Muscle layer of colon (tissue), 2 donors: ENCODE measurements around the gene LAIR1.

Experiments used
- H3K27ac ChIP-seq: one replicate; pipeline ENCODE4 v1.7.0; 2013; ENCODE audit warnings: low read depth, mild to moderate bottlenecking, low read length, moderate library complexity
- H3K27me3 ChIP-seq, 2 donors: one replicate each; pipeline ENCODE4 v1.7.0; 2013; ENCODE audit warnings: low read length in 2 of 2, mild to moderate bottlenecking in 2 of 2; ENCODE audit not compliant: insufficient read depth in 2 of 2, control insufficient read depth in 1 of 2
- H3K36me3 ChIP-seq: one replicate; pipeline ENCODE4 v1.7.0; 2013; ENCODE audit warnings: mild to moderate bottlenecking, low read length; ENCODE audit not compliant: insufficient read depth
- H3K4me1 ChIP-seq: one replicate; pipeline ENCODE4 v1.7.0; 2013; ENCODE audit warnings: mild to moderate bottlenecking, low read length; ENCODE audit not compliant: insufficient read depth
- H3K4me3 ChIP-seq, 2 donors: one replicate each; pipeline ENCODE4 v1.7.0; 2013; ENCODE audit warnings: low read length in 2 of 2, low read depth in 1 of 2, mild to moderate bottlenecking in 1 of 2, moderate library complexity in 1 of 2
- H3K9ac ChIP-seq: one replicate; pipeline ENCODE4 v1.7.0; 2013; ENCODE audit warnings: low read length
- H3K9me3 ChIP-seq: one replicate; pipeline ENCODE4 v1.7.0; 2013; ENCODE audit warnings: mild to moderate bottlenecking, low read length
- donor health status: abdominal sarcoma.
- donor health status: Adenocarcinoma of cecum.

LAIR1 gene

DNA sequence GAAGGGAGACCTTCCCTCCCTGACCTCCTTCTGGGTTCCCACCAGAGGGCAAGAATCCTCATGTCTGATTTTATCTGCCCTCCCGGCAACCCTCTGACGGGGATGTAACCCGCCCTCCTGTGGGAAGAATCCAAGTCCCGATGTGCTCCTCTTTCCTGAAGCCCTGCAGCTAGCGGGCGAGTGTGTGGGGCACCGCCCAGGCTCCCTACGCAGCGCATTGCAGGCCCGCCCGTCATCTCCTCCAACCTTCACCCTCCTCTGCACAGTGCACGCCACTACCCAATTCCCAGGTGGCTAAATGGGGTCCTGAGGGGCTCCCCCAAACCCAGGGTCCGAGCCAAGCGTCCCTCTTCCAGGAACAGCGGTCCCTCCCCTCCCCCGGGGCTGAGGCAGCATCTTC, 7.3 kb downstream of the LAIR1 start:
- Histone ChIP-seq H3K27ac (no peak overlapping the region), H3K9ac (no peak overlapping the region), H3K4me3 (no peak overlapping the region), H3K4me1 (no peaks in the 10 kb centered on the region), H3K27me3 (no peaks in the 10 kb centered on the region), H3K9me3 (no peaks in the 10 kb centered on the region), H3K36me3 (no peaks in the 10 kb centered on the region)

DNA sequence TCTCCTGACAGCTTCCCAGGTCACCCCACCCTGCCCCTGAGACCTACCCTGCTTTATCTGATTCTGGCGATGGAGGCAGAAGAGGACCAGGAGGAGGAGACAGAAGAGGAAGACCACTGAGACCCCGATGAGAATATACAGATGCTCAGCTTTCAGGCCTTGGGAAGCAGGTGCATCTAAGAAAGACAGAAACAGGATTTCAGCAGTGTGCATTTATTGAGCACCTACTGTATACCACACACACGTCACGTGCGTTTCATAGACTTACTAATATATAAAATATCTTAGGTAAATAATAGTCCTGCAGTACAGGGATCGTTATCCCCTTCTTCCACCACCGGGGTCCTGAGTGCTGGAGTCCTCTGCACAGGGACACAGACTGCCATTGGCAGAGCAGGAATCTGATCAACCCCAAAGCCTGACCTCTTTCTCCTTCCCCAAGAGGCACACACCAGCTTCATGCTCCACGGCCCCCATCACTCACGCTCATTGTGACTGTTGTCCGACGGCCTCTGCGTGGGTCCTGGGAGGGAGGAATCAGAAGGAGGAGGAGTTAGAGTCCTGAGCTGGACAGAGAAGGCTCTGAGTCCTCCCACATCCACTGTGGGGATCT, 8.2 kb downstream of the LAIR1 start:
- H3K27ac ChIP-seq = no peak overlapping the region
- no peak overlapping the region for H3K9ac ChIP-seq
- H3K27me3 ChIP-seq = no peaks in the 10 kb centered on the region
- H3K4me3 ChIP-seq = no peak overlapping the region
- no peaks in the 10 kb centered on the region for H3K4me1 ChIP-seq
- H3K9me3 ChIP-seq = no peaks in the 10 kb centered on the region
- H3K36me3 ChIP-seq = no peaks in the 10 kb centered on the region

DNA sequence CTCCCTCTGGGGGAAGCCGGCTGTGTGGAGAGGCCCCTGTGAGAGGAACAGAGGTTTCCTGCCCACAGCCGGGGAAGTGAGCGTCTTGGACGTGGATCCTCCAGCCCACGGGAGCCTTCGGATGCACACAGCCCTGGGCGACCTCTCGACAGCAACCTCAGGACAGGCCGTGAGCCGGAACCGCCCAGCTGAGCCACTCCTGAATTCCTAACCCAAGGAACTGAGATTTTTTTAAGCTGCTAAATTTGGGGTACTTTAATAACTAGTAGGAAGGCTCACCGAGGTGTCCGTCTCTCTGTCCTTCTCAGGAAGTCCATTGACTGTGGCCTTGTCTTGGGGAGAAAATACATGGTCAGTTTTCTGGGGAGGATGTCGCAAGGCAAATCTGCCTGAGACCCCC, 9.1 kb downstream of the LAIR1 start:
- H3K9ac ChIP-seq = no peak overlapping the region
- H3K4me3 ChIP-seq = no peak overlapping the region
- H3K9me3 ChIP-seq = no peaks in the 10 kb centered on the region
- no peaks in the 10 kb centered on the region for H3K27me3 ChIP-seq
- no peaks in the 10 kb centered on the region for H3K4me1 ChIP-seq
- no peaks in the 10 kb centered on the region for H3K36me3 ChIP-seq
- no peak overlapping the region for H3K27ac ChIP-seq

DNA sequence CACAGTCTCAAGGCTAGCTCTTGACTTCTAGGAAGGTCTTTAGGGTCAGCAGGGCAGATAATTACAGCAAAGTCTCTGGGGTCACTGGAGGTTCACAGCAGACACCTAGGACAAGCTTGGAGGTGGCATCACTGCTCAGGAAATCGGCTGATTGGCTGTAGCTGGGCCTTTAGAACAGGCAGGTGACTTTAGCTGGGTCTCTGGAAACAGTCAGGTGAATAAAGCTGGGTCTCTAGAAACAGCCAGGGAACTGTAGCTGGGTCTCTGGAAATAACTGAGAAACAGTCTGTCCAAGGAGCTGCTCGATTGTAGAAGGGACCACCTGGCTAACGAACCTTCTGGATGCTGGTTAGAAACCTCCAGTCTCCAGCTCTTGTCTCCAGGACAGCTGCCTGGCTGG, 10.0 kb downstream of the LAIR1 start:
- Histone ChIP-seq H3K4me3 (no peak overlapping the region), H3K9me3 (no peaks in the 10 kb centered on the region), H3K27ac (no peak overlapping the region), H3K9ac (no peak overlapping the region), H3K27me3 (no peaks in the 10 kb centered on the region), H3K36me3 (no peaks in the 10 kb centered on the region), H3K4me1 (no peaks in the 10 kb centered on the region)

DNA sequence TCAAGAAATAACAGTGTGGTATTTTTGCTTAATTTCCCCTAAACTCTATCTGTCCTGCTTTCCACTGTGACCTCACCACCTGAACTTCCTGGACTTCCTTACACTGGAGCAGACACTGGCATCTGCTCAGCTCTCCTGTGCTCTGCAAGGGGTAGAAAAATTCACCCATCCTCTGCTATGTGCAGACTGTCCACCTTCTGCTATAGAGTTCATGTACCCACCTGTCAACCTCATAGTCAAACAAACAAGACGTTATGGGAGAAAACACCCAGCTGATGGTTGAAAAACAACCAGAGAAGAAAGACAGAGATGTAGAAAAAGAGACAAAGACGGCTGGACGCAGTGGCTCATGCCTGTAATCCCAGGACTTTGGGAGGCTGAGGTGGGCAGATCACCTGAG, 12.2 kb downstream of the LAIR1 start:
- no peak overlapping the region for H3K27ac ChIP-seq
- H3K4me1 ChIP-seq = no peaks in the 10 kb centered on the region
- H3K4me3 ChIP-seq = no peak overlapping the region
- no peak overlapping the region for H3K9ac ChIP-seq
- no peaks in the 10 kb centered on the region for H3K27me3 ChIP-seq
- no peaks in the 10 kb centered on the region for H3K36me3 ChIP-seq
- no peaks in the 10 kb centered on the region for H3K9me3 ChIP-seq

DNA sequence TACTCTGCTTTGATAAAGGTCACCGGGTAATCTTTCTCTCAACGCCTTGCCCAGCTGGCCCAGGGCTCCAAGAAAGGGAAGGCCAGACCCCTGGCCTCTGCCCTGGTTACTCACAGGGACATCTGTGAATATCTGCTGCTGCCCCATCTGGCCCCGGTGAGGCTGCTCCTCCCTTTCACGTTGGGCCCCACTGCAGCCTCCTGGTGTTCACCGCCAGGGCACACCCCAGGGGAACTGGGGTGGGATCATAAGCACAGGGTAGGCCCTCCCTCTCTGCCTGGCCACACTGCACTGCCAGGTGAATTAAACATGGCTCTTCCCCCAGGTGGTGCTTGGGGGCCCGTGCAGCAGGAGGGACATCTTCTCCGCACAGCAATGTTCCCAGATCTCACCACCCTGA, 12.7 kb downstream of the LAIR1 start:
- no peak overlapping the region for H3K9ac ChIP-seq
- H3K27ac ChIP-seq = no peak overlapping the region
- no peaks in the 10 kb centered on the region for H3K9me3 ChIP-seq
- no peaks in the 10 kb centered on the region for H3K27me3 ChIP-seq
- no peaks in the 10 kb centered on the region for H3K36me3 ChIP-seq
- no peaks in the 10 kb centered on the region for H3K4me1 ChIP-seq
- H3K4me3 ChIP-seq = no peak overlapping the region

DNA sequence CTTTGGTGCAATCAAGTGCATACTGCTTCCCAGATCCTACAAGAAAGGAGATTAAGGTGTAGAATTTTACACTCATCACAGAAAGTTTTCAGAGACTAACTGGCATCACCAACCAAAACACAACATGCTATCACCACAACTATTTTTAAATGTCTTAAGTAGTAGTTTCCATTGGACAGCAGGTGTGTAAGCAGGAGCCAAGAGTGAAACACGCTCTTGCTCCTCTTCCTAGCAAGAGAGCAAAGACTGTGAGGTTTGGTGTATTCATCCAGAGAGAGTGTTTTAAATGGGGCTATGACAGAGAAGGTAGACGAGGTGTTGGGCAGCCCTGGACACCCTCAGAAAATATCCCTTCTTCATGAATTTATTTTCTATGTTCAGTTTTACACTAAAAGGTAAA, 13.3 kb downstream of the LAIR1 start:
- H3K27ac ChIP-seq = no peak overlapping the region
- no peaks in the 10 kb centered on the region for H3K9me3 ChIP-seq
- no peaks in the 10 kb centered on the region for H3K27me3 ChIP-seq
- no peaks in the 10 kb centered on the region for H3K36me3 ChIP-seq
- H3K4me3 ChIP-seq = no peak overlapping the region
- no peak overlapping the region for H3K9ac ChIP-seq
- no peaks in the 10 kb centered on the region for H3K4me1 ChIP-seq

DNA sequence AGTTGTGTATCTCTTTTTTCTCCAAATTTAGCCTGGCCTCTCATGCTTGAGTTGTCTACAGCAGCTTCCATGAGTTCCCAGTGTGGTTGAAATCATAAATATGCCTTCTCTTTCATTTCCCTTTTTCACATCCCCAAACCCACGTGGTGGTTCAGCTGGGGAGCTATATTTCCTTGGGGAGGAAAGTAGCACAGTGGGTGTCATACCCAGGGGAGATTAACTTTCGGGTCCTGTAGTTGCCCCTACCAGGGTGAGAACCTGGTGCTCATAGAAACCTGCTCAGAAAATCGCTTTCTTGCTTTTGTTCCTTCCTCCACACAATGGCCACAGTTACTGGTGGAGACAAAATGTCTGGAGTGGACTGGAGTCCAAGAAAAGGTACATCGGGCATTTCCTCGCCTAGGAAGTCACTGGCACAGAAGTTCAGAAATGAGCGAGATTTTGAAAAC, 18.8 kb downstream of the LAIR1 start:
- no peaks in the 10 kb centered on the region for H3K27me3 ChIP-seq
- H3K36me3 ChIP-seq = no peaks in the 10 kb centered on the region
- H3K27ac ChIP-seq = no peak overlapping the region

DNA sequence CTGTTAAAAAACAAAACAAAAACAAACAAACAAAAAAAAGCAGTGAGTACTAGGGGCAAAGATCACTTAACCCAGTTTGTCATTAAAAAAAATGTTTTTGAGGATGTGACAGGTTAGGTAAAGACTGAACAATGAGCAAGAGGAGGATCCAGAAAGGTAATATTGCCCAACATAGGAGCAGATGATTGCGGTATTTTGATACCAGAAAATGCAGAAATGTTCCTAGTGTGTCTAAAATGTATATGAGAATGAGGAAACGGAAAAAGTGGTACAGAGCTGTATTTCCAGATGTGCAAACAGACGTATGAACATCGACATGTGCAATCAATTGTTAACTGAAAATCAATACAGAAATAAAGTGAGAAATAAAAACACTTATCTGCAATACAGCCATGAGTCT, 20.9 kb downstream of the LAIR1 start:
- Histone ChIP-seq H3K9ac (no peak overlapping the region), H3K4me3 (no peak overlapping the region), H3K27me3 (no peaks in the 10 kb centered on the region), H3K9me3 (no peaks in the 10 kb centered on the region), H3K27ac (no peak overlapping the region), H3K4me1 (no peaks in the 10 kb centered on the region), H3K36me3 (no peaks in the 10 kb centered on the region)

More for the DNA sequence above, 18.8 kb downstream of the LAIR1 start:
- Histone ChIP-seq H3K4me1 (no peaks in the 10 kb centered on the region), H3K9me3 (no peaks in the 10 kb centered on the region), H3K4me3 (no peak overlapping the region), H3K9ac (no peak overlapping the region)

DNA sequence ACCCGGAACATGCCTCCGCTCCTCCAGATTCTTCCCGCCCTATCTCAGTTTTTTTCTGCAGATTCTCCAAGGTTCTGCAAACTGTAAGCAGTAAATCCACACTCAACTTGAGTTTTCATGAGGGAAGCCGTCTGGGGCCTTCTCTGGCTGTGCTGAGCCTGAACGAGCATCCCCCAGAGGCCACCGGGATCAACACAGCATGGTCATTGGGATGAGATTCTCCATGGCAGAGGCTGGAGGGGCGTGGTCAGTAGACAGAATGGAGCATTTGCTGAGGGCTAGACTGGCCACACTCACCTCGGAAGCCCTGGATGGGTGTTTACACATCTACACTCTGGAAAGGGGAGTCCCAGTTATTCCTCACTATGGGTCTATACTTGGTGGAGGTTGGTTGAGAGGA, 23.4 kb downstream of the LAIR1 start:
- no peak overlapping the region for H3K9ac ChIP-seq

DNA sequence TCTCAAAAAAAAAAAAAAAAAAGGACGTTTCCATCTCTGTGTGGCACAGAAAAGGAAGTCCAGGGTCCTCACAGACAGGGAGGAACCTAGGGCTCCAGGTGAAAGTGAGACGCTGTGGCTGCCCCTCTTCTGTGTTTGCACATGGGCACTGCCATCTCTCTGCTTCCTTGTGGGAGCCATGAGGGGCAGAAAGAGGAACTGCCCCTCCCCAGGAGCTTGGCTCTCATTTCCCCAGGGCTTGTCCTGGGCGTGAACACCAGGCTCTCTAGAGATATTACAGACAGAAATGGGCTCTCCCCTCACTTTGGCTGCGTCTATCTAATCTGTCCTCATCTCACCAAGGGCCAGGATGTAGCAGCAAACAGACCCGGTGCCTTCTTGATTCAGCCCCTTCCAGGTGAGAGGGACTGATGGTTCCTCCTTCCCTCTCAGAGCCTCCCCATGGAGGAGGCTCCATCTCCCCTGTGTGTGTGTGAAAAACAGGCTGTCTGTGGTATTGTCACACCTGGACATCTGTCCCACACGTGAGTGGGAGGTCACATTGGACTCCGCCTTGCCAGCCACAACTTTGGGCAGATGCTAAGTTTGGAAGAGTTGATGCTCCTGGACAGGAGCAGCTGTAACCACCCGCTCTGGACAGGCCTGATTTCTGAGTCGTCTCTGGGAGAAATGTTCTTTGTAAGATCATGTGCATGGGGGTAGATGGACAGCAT, 24.9 kb downstream of the LAIR1 start:
- Histone ChIP-seq H3K36me3 (no peaks in the 10 kb centered on the region), H3K27ac (no peak overlapping the region), H3K9me3 (no peaks in the 10 kb centered on the region), H3K27me3 (no peaks in the 10 kb centered on the region), H3K9ac (no peak overlapping the region), H3K4me3 (no peak overlapping the region), H3K4me1 (no peaks in the 10 kb centered on the region)

More for the DNA sequence above, 23.4 kb downstream of the LAIR1 start:
- H3K9me3 ChIP-seq = no peaks in the 10 kb centered on the region
- no peaks in the 10 kb centered on the region for H3K4me1 ChIP-seq
- no peak overlapping the region for H3K4me3 ChIP-seq
- no peak overlapping the region for H3K27ac ChIP-seq
- no peaks in the 10 kb centered on the region for H3K27me3 ChIP-seq
- no peaks in the 10 kb centered on the region for H3K36me3 ChIP-seq

DNA sequence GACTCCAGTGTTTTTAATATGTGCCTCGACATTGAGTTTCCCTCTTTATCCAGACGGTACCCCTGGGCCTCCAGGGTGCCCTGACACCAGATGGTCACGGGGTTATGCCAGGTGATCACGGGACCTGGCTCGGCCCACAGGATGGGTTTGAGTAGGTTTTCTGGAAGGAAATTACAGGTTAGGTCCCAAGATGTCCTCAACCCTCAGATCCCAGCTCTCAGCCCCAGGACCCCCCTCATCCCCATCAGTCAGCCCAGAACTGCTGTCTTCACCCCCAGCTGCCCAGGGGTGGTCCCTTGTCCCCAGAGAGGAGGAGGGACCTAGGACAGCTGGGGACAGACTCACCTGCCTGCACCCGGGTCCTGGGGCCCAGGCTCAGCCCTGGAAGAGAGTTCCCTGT, 26.2 kb downstream of the LAIR1 start:
- no peaks in the 10 kb centered on the region for H3K36me3 ChIP-seq
- H3K27ac ChIP-seq = no peak overlapping the region
- no peak overlapping the region for H3K4me3 ChIP-seq
- no peaks in the 10 kb centered on the region for H3K4me1 ChIP-seq
- no peaks in the 10 kb centered on the region for H3K27me3 ChIP-seq
- H3K9me3 ChIP-seq = no peaks in the 10 kb centered on the region
- H3K9ac ChIP-seq = no peak overlapping the region
